GM12878 (cell line): ENCODE results near the gene BRF1. TPM values are rescaled to one million over a fixed set of nuclear protein-coding genes. Genes with fewer than 3 reads are reported as not detected.

Experiments
- ATAC-seq: fragments of 200-7000 bp; cut with Tn5 transposase; 3 replicates; pipeline ENCODE4 v1.9.1; 2020; ENCODE audit warnings: mild to moderate bottlenecking, moderate library complexity
- BruUV-seq: library from RNA; stranded (reverse); fragments of 400-500 nt; replicated peaks from 2 replicates; lab custom pipeline; 2021; lab: Mats Ljungman, UMichigan
- CTCF ChIA-PET: fragments of 300-600 bp; sonication (Branson Sonifier 250); formaldehyde crosslinking; extraction: SDS; loops from one replicate; lab custom pipeline; 2021; ENCODE audit warnings: inconsistent platforms; lab: Yijun Ruan, JAX
- POLR2A ChIA-PET: fragments of 350-600 bp; formaldehyde crosslinking; extraction: SDS; loops from one replicate; lab custom pipeline; 2021; ENCODE audit warnings: inconsistent platforms; lab: Charles Lee
- RAD21 ChIA-PET: fragments of 300-600 bp; sonication (Branson Sonifier 250); formaldehyde crosslinking; loops from one replicate; lab custom pipeline; 2023; ENCODE audit warnings: antibody characterized with exemption; ENCODE audit not compliant: unreplicated experiment; lab: Charles Lee
- SMC1A ChIA-PET: fragments of 300-600 bp; sonication (Branson Sonifier 250); formaldehyde crosslinking; loops from one replicate; lab custom pipeline; 2023; ENCODE audit not compliant: unreplicated experiment, uncharacterized antibody; lab: Charles Lee
- DNase-seq: peaks from one replicate; pipeline ENCODE4 v3.0.0-alpha.2; 2011; ENCODE audit warnings: low read depth, low spot score
- FAIRE-seq: peaks from 3 replicates; lab custom pipeline; 2011; peaks lifted over from hg19 to GRCh38; lab: Jason Lieb, UNC
- H2AFZ ChIP-seq: 2 replicates; pipeline ENCODE4 v1.6.0; 2011; ENCODE audit warnings: low read depth, low read length, control low read depth; ENCODE audit not compliant: control insufficient read depth
- H3K27ac ChIP-seq: 2 replicates; pipeline ENCODE4 v1.5.1; 2011; ENCODE audit warnings: control low read depth; ENCODE audit not compliant: control insufficient read depth, insufficient read depth
- H3K27me3 ChIP-seq, 2 experiments: replicated peaks in 1 of 2; 2 replicates each; pipeline versions ENCODE4 v1.6.0 to v1.6.1; 2011; ENCODE audit warnings: low read length in 1 of 2; ENCODE audit not compliant: control insufficient read depth in 2 of 2, insufficient read depth in 2 of 2
- H3K36me3 ChIP-seq, 2 experiments: 2 replicates each; pipeline ENCODE4 v1.5.1; 2011; ENCODE audit warnings: low read length in 1 of 2; ENCODE audit not compliant: control insufficient read depth in 2 of 2, insufficient read depth in 2 of 2
- H3K4me1 ChIP-seq: 2 replicates; pipeline ENCODE4 v1.6.1; 2011; ENCODE audit warnings: mild to moderate bottlenecking, low read length, moderate library complexity, mixed read lengths; ENCODE audit not compliant: control insufficient read depth, insufficient read depth
- H3K4me2 ChIP-seq: 2 replicates; pipeline ENCODE4 v1.6.0; 2011; ENCODE audit warnings: control low read depth; ENCODE audit not compliant: control insufficient read depth, insufficient read depth
- H3K4me3 ChIP-seq: fragments of 200-600 bp; sonication (generic); 2 replicates; pipeline ENCODE4 v1.5.1; 2016
- H3K79me2 ChIP-seq: 2 replicates; pipeline ENCODE4 v1.6.0; 2011; ENCODE audit warnings: low read length; ENCODE audit not compliant: control insufficient read depth, insufficient read depth
- H3K9ac ChIP-seq: 2 replicates; pipeline ENCODE4 v1.8.0; 2011; ENCODE audit warnings: low read length, control low read depth, mixed read lengths; ENCODE audit not compliant: control insufficient read depth, insufficient read depth
- H3K9me3 ChIP-seq: replicated peaks from 3 replicates; pipeline ENCODE4 v1.5.1; 2011; ENCODE audit warnings: mild to moderate bottlenecking, low read length; ENCODE audit not compliant: control insufficient read depth, insufficient read depth
- H4K20me1 ChIP-seq: 2 replicates; pipeline ENCODE4 v1.6.0; 2011; ENCODE audit not compliant: control insufficient read depth, insufficient read depth
- EGR1 ChIP-seq, 2 experiments: IDR thresholded peaks; 1 replicate in 1 of 2; 2 replicates in 1 of 2; pipeline ENCODE4 v1.6.1; 2011 to 2012; ENCODE audit warnings: low read depth in 2 of 2, low read length in 2 of 2, borderline replicate concordance in 1 of 2, mild to moderate bottlenecking in 1 of 2, moderate library complexity in 1 of 2
- JUNB ChIP-seq: IDR thresholded peaks from 2 replicates; pipeline ENCODE4 v1.6.1; 2016; ENCODE audit warnings: antibody characterized with exemption, mild to moderate bottlenecking
- MEF2A ChIP-seq: IDR thresholded peaks from 2 replicates; pipeline ENCODE4 v1.6.1; 2011; ENCODE audit warnings: low read depth, mild to moderate bottlenecking, low read length, moderate library complexity; ENCODE audit not compliant: insufficient read depth
- MEF2B ChIP-seq: fragments of 450-650 bp; IDR thresholded peaks from 2 replicates; pipeline ENCODE4 v1.6.1; 2018; ENCODE audit warnings: mild to moderate bottlenecking, moderate library complexity; ENCODE audit not compliant: partially characterized antibody, poor library complexity, severe bottlenecking
- NFIC ChIP-seq: IDR thresholded peaks from 2 replicates; pipeline ENCODE4 v1.6.1; 2012; ENCODE audit warnings: low read depth, mild to moderate bottlenecking, inconsistent platforms, low read length, moderate library complexity
- NR2C2 ChIP-seq: IDR thresholded peaks from 2 replicates; pipeline ENCODE4 v1.6.1; 2011; ENCODE audit warnings: borderline replicate concordance, low read depth; ENCODE audit not compliant: control insufficient read depth, insufficient read length
- NR2F1 ChIP-seq: fragments of 450-650 bp; conservative IDR thresholded peaks from 2 replicates; pipeline ENCODE4 v1.6.1; 2017; ENCODE audit warnings: mild to moderate bottlenecking
- PAX8 ChIP-seq: fragments of 450-650 bp; IDR thresholded peaks from 2 replicates; pipeline ENCODE4 v1.6.1; 2017; ENCODE audit warnings: mild to moderate bottlenecking, moderate library complexity
- RAD51 ChIP-seq: fragments of 450-650 bp; IDR thresholded peaks from 2 replicates; pipeline ENCODE4 v1.6.1; 2016; ENCODE audit warnings: moderate library complexity, mild to moderate bottlenecking, inconsistent platforms
- RCOR1 ChIP-seq: conservative IDR thresholded peaks from 2 replicates; pipeline ENCODE4 v1.6.1; 2012; ENCODE audit warnings: low read depth, low read length, improper control_type of control experiment
- SREBF2 ChIP-seq: IDR thresholded peaks from 2 replicates; pipeline ENCODE4 v1.6.1; 2012; ENCODE audit warnings: mild to moderate bottlenecking, low read length
- STAT1 ChIP-seq: fragments of 450-650 bp; conservative IDR thresholded peaks from 2 replicates; pipeline ENCODE4 v1.6.1; 2014; ENCODE audit warnings: antibody characterized with exemption, mild to moderate bottlenecking
- SUPT20H ChIP-seq: IDR thresholded peaks from 2 replicates; pipeline ENCODE4 v1.6.1; 2011; ENCODE audit warnings: low read depth, mild to moderate bottlenecking, low read length, moderate library complexity, borderline replicate concordance; ENCODE audit not compliant: control insufficient read depth
- TARDBP ChIP-seq: IDR thresholded peaks from 2 replicates; pipeline ENCODE4 v1.6.1; 2016; ENCODE audit warnings: borderline replicate concordance
- ZSCAN29 ChIP-seq: fragments of 450-650 bp; IDR thresholded peaks from 2 replicates; pipeline ENCODE4 v1.6.1; 2017; ENCODE audit warnings: mild to moderate bottlenecking, moderate library complexity
- WGBS: methylation state at CpG from one replicate; pipeline ENCODE4 v1.1.6; 2016; ENCODE audit warnings: low lambda C conversion rate; ENCODE audit not compliant: insufficient replicate concordance, insufficient coverage; ENCODE audit errors: missing lambda C conversion rate; 5-methylcytosine and 5-hydroxymethylcytosine counted together
- in situ Hi-C: fragments of 300-500 bp; cut with MboI; formaldehyde crosslinking; loops from 9 replicates; pipeline ENCODE4 v1.14.3; 2018; ENCODE audit warnings: mixed read lengths
- intact Hi-C: fragments of 100-400 bp; cut with micrococcal nuclease; formaldehyde crosslinking; loops from one replicate; pipeline ENCODE4 v1.14.2; 2022; ENCODE audit not compliant: unreplicated experiment
- polyA plus RNA-seq, 11 experiments: library from polyadenylated mRNA; depleted of rRNA in 4 of 11; unstranded in 6 of 11; stranded (reverse) in 5 of 11; fragments of >200 nt; fragmentation: Nextera tagmentation in 4 of 11; fragmentation: Illumina TruSeq in 1 of 11; extraction: Ambion mirVana in 4 of 11; extraction: Trizol in 1 of 11; gene quantifications; 1 replicate in 1 of 11; 2 replicates in 10 of 11; pipeline versions ENCODE4 v1.2.1 to v1.2.3, GENCODE V29; 2011 to 2016; ENCODE audit warnings: inconsistent platforms in 2 of 11, missing spikeins in 2 of 11, low read depth in 1 of 11
- total RNA-seq, 4 experiments: library from RNA; depleted of rRNA in 3 of 4; stranded (reverse); fragments of >200 nt in 3 of 4; fragmentation: Illumina TruSeq in 1 of 4; extraction: Trizol in 1 of 4; gene quantifications; 2 replicates each; pipeline versions ENCODE4 v1.2.1 to v1.2.3, GENCODE V29; 2013 to 2021
- TF ChIP-seq, protein P1 (sequence below): IDR thresholded peaks from 2 replicates; pipeline ENCODE4 v1.6.1; 2012; ENCODE audit warnings: improper control_type of control experiment, low read depth, low read length; ENCODE audit not compliant: insufficient replicate concordance
- TF ChIP-seq, protein P2 (sequence below): IDR thresholded peaks from 2 replicates; pipeline ENCODE4 v1.6.1; 2011; ENCODE audit warnings: mild to moderate bottlenecking, low read depth, low read length, moderate library complexity; ENCODE audit not compliant: insufficient replicate concordance
- TF ChIP-seq, protein P3 (sequence below): IDR thresholded peaks from 2 replicates; pipeline ENCODE4 v1.6.1; 2011; ENCODE audit warnings: borderline replicate concordance, low read depth, mild to moderate bottlenecking, moderate library complexity, mixed read lengths, low read length; ENCODE audit not compliant: insufficient read depth; ENCODE audit errors: extremely low read length

Gene BRF1
- total and polyA plus RNA-seq, 10 of the 15 experiments (the other 5 are each of a cell fraction or from before 2014, with no cell fraction given) = 0.21 to 33.5 (median 10.7) TPM

DNA sequence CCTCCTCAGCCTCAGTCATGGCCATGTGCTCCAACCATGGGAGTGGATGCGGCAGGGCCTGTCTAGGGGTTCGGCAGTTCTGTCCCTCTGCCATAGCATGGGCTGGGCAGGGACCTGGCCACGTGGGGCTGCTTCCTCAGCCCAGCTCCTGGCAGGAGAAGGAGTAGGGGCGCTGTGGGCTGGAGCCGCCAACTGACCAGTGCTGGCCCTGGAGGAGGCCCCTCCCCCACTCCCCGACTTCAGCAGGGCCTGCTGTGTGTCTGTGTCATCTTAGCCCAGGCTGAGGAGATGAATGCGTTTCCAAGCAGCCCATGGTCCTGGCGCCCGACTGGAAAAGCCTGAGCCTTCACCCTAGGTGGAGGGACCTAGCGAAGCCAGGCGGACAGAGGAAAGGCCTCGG, 11.0 kb upstream of the BRF1 start:
- BruUV-seq = no TSS peak
- no peak for DNase-seq
- CTCF ChIA-PET = interaction anchor here (0.6 to 1.8 kb wide), 2 partner anchors 11 to 179 kb away, joined by 3 to 4 read pairs; partner anchors contain the start of gene BRF1
- no peaks in the 10 kb centered on the region for H3K9me3 ChIP-seq
- ATAC-seq = no peak
- H3K36me3 ChIP-seq = no peaks in the 10 kb centered on the region; a peak in 1 of 4 replicates
- H3K9ac ChIP-seq = no peak overlapping the region
- RAD21 ChIA-PET = no interaction called here
- H3K27ac ChIP-seq = no peak overlapping the region
- peaks cover 10% of the 10 kb centered on the region for H3K4me1 ChIP-seq
- in situ Hi-C loops (no loop called here), intact Hi-C loops (no loop called here)
- POLR2A ChIA-PET = interaction anchor here (0.7 to 0.9 kb wide), 2 partner anchors 11 to 13 kb away, joined by 3 read pairs; no protein-coding TSS in a partner anchor
- SMC1A ChIA-PET = interaction anchor here (1.2 kb wide), 1 partner anchor 11 kb away, joined by 3 read pairs; the partner anchor contains the start of gene BRF1
- H2AFZ ChIP-seq = no peak overlapping the region
- no peak overlapping the region for H3K4me3 ChIP-seq
- no peak for FAIRE-seq
- H3K4me2 ChIP-seq = no peak overlapping the region
- H4K20me1 ChIP-seq = no peaks in the 10 kb centered on the region
- peaks cover 4% of the 10 kb centered on the region; the same call in 1 of the 2 replicates for H3K79me2 ChIP-seq
- H3K27me3 ChIP-seq = no peaks in the 10 kb centered on the region; a peak in 1 of 4 replicates
- 63% methylated on average over 11 of the region's 12 CpGs for WGBS
- no peak for TF ChIP-seq NR2C2
- TF ChIP-seq EGR1 (IDR thresholded peaks at IDR 0.05; ENCODE audit: borderline replicate concordance in 1 of 2, low read depth in 2 of 2, low read length in 2 of 2) = no peak
- TF ChIP-seq NR2F1 = no peak
- TF ChIP-seq, protein P1, sequence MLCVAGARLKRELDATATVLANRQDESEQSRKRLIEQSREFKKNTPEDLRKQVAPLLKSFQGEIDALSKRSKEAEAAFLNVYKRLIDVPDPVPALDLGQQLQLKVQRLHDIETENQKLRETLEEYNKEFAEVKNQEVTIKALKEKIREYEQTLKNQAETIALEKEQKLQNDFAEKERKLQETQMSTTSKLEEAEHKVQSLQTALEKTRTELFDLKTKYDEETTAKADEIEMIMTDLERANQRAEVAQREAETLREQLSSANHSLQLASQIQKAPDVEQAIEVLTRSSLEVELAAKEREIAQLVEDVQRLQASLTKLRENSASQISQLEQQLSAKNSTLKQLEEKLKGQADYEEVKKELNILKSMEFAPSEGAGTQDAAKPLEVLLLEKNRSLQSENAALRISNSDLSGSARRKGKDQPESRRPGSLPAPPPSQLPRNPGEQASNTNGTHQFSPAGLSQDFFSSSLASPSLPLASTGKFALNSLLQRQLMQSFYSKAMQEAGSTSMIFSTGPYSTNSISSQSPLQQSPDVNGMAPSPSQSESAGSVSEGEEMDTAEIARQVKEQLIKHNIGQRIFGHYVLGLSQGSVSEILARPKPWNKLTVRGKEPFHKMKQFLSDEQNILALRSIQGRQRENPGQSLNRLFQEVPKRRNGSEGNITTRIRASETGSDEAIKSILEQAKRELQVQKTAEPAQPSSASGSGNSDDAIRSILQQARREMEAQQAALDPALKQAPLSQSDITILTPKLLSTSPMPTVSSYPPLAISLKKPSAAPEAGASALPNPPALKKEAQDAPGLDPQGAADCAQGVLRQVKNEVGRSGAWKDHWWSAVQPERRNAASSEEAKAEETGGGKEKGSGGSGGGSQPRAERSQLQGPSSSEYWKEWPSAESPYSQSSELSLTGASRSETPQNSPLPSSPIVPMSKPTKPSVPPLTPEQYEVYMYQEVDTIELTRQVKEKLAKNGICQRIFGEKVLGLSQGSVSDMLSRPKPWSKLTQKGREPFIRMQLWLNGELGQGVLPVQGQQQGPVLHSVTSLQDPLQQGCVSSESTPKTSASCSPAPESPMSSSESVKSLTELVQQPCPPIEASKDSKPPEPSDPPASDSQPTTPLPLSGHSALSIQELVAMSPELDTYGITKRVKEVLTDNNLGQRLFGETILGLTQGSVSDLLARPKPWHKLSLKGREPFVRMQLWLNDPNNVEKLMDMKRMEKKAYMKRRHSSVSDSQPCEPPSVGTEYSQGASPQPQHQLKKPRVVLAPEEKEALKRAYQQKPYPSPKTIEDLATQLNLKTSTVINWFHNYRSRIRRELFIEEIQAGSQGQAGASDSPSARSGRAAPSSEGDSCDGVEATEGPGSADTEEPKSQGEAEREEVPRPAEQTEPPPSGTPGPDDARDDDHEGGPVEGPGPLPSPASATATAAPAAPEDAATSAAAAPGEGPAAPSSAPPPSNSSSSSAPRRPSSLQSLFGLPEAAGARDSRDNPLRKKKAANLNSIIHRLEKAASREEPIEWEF = no peak
- no peak for TF ChIP-seq MEF2A
- no peak for TF ChIP-seq STAT1
- TF ChIP-seq RAD51 = no peak
- TF ChIP-seq MEF2B = no peak
- TF ChIP-seq PAX8 = no peak
- no peak for TF ChIP-seq TARDBP
- no peak for TF ChIP-seq SREBF2
- TF ChIP-seq, protein P2, sequence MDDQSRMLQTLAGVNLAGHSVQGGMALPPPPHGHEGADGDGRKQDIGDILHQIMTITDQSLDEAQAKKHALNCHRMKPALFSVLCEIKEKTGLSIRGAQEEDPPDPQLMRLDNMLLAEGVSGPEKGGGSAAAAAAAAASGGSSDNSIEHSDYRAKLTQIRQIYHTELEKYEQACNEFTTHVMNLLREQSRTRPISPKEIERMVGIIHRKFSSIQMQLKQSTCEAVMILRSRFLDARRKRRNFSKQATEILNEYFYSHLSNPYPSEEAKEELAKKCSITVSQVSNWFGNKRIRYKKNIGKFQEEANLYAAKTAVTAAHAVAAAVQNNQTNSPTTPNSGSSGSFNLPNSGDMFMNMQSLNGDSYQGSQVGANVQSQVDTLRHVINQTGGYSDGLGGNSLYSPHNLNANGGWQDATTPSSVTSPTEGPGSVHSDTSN = no peak
- no peak for TF ChIP-seq RCOR1
- TF ChIP-seq JUNB = no peak
- TF ChIP-seq ZSCAN29 = no peak
- TF ChIP-seq NFIC = no peak
- TF ChIP-seq, protein P3, sequence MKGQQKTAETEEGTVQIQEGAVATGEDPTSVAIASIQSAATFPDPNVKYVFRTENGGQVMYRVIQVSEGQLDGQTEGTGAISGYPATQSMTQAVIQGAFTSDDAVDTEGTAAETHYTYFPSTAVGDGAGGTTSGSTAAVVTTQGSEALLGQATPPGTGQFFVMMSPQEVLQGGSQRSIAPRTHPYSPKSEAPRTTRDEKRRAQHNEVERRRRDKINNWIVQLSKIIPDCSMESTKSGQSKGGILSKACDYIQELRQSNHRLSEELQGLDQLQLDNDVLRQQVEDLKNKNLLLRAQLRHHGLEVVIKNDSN = no peak
- TF ChIP-seq SUPT20H = no peak
